AG04450 (cell line): Measurements from ENCODE around the gene COBL. TPM values are rescaled to one million over a fixed set of nuclear protein-coding genes. Genes with fewer than 3 reads are reported as not detected.

Experiments
- CTCF ChIA-PET: fragments of 300-600, 350-600 bp; formaldehyde crosslinking; extraction: SDS; loops from one replicate; lab custom pipeline; 2022; ENCODE audit warnings: antibody characterized with exemption, inconsistent platforms; lab: Charles Lee
- POLR2A ChIA-PET: fragments of 350-600 bp; formaldehyde crosslinking; extraction: SDS; loops from one replicate; lab custom pipeline; 2021; ENCODE audit warnings: antibody characterized with exemption, inconsistent platforms; lab: Yijun Ruan, JAX
- DNase-seq: peaks from one replicate; pipeline ENCODE4 v3.0.0-alpha.2; 2011; ENCODE audit warnings: low read depth, low spot score
- H3K27ac ChIP-seq: one replicate; pipeline ENCODE4 v1.5.1; 2012; ENCODE audit warnings: low read depth, low read length, control low read depth
- H3K27me3 ChIP-seq: one replicate; pipeline ENCODE4 v1.6.0; 2012; ENCODE audit warnings: low read length; ENCODE audit not compliant: control insufficient read depth, insufficient read depth
- H3K4me3 ChIP-seq: 2 replicates; pipeline ENCODE4 v1.5.1; 2011; ENCODE audit warnings: mild to moderate bottlenecking, low read depth, low read length, control low read depth
- H3K9me3 ChIP-seq: 2 replicates; pipeline ENCODE4 v1.5.1; 2012; ENCODE audit warnings: low read length; ENCODE audit not compliant: control insufficient read depth, insufficient read depth
- CTCF ChIP-seq: IDR thresholded peaks from 2 replicates; pipeline ENCODE4 v1.5.1; 2011; ENCODE audit warnings: low read depth, low read length, control low read depth, inconsistent platforms
- polyA plus RNA-seq: library from polyadenylated mRNA; depleted of rRNA; stranded (reverse); fragments of >200 nt; gene quantifications from 2 replicates; pipeline ENCODE4 v1.2.3, GENCODE V29; 2011

Gene COBL
- polyA plus RNA-seq, 1 experiment = 0.06 TPM

- Histone ChIP-seq H3K27ac (no peak overlapping the region), H3K9me3 (no peaks in the 10 kb centered on the region; the same call in 1 of the 2 replicates), H3K27me3 (peaks cover 3% of the 10 kb centered on the region), H3K4me3 (no peak overlapping the region)
- TF ChIP-seq CTCF = no peak
- no peak for DNase-seq
- CTCF ChIA-PET = no interaction called here
- POLR2A ChIA-PET = no interaction called here
Observed at GRCh38 chr7:50974240-50974639, 342.4 kb downstream of the COBL start.

GRCh38 chr7:50973814-50974213 lies 342.8 kb downstream of the COBL start:
- CTCF ChIA-PET = no interaction called here
- H3K4me3 ChIP-seq = no peak overlapping the region
- no peaks in the 10 kb centered on the region; the same call in 1 of the 2 replicates for H3K9me3 ChIP-seq
- H3K27me3 ChIP-seq = peaks cover 3% of the 10 kb centered on the region
- POLR2A ChIA-PET = no interaction called here
- TF ChIP-seq CTCF = no peak
- no peak overlapping the region for H3K27ac ChIP-seq
- no peak for DNase-seq

GRCh38 chr7:50970092-50970491 lies 346.5 kb downstream of the COBL start:
- no peak for DNase-seq
- H3K27ac ChIP-seq = no peak overlapping the region
- CTCF ChIA-PET = no interaction called here
- no peaks in the 10 kb centered on the region; the same call in 1 of the 2 replicates for H3K9me3 ChIP-seq
- TF ChIP-seq CTCF = no peak
- no peak overlapping the region for H3K4me3 ChIP-seq
- POLR2A ChIA-PET = no interaction called here
- H3K27me3 ChIP-seq = peaks cover 3% of the 10 kb centered on the region
